ENCODE results near the gene ZSCAN18.

Gene ZSCAN18

DNA sequence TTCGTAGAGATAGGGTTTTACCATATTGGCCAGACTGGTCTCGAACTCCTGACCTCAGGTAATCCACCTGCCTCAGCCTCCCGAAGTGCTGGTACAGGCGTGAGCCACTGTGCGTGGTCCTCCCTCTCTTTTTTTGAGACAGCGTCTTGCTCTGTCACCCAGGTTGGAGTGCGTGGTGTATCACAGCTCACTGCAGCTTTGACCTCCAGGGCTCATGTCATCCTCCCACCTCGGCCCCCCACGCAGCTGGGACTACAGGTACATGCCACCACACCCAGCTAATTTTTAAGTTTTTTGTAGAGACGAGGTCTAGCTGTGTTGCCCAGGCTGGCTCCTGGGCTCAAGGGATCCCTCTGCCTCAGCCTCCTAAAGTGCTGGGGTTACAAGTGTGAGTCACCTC is 18.2 kb downstream of the ZSCAN18 start:
- peaks cover 22% of the 10 kb centered on the region for H3K9me3 Mint-ChIP-seq
- H3K4me3 Mint-ChIP-seq, result no peak overlapping the region
- H3K36me3 Mint-ChIP-seq (ENCODE audit: insufficient read depth), result no peaks in the 10 kb centered on the region
- DNase-seq (ENCODE audit: low spot score in 2 of 2) (no peak), ATAC-seq (replicated peaks; ENCODE audit: extremely low read depth, poor library complexity, severe bottlenecking) (no peak)
- no peaks in the 10 kb centered on the region for H3K4me1 Mint-ChIP-seq
- H3K27me3 Mint-ChIP-seq, result no peaks in the 10 kb centered on the region
- no peak overlapping the region for H3K27ac Mint-ChIP-seq (ENCODE audit: low read depth)

DNA sequence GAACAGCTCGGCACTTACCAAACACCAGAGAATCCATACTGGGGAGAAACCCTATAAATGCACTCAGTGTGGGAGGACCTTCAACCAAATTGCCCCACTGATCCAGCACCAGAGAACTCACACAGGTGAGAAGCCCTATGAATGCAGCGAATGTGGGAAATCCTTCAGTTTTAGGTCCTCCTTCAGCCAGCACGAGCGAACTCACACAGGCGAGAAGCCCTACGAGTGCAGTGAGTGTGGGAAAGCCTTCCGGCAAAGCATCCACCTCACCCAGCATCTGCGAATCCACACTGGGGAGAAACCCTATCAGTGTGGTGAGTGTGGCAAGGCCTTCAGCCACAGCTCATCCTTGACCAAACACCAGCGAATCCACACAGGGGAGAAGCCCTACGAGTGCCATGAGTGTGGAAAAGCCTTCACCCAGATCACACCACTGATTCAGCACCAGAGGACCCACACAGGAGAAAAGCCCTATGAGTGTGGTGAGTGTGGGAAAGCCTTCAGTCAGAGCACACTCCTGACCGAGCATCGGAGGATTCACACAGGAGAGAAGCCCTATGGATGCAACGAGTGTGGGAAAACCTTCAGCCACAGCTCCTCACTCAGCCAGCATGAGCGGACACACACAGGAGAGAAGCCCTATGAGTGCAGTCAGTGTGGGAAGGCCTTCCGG is 30.7 kb downstream of the ZSCAN18 start:
- DNase-seq (ENCODE audit: low spot score in 2 of 2), result no peak
- Mint-ChIP-seq H3K36me3 (ENCODE audit: insufficient read depth) (peaks cover 7% of the 10 kb centered on the region), H3K27ac (ENCODE audit: low read depth) (no peak overlapping the region), H3K27me3 (no peaks in the 10 kb centered on the region), H3K4me3 (no peak overlapping the region), H3K4me1 (no peaks in the 10 kb centered on the region), H3K9me3 (peaks cover 43% of the 10 kb centered on the region)
- ATAC-seq (replicated peaks; ENCODE audit: extremely low read depth, poor library complexity, severe bottlenecking), result no peak

DNA sequence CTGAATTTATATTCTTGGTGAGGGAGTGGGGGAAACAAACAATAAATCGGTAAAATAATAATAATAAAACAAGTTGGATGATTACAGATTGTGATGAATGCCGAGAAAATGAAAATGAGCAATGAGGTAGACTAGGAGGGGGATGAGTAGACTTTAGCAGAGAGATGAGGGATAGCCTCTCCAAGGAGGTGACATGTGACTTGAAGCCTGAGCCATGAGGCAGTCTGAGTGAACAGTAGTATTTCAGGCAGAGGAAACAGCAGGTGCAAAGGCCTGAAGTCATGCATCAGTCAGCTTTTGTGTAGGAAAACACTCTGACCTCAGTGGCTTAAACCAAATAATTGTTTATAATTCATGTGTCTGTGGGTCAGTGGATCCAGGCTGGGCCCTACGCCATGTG is 34.3 kb downstream of the ZSCAN18 start:
- H3K4me1 Mint-ChIP-seq, result no peaks in the 10 kb centered on the region
- DNase-seq (ENCODE audit: low spot score in 2 of 2) (no peak), ATAC-seq (replicated peaks; ENCODE audit: extremely low read depth, poor library complexity, severe bottlenecking) (no peak)
- H3K4me3 Mint-ChIP-seq, result no peak overlapping the region
- H3K27ac Mint-ChIP-seq (ENCODE audit: low read depth), result no peak overlapping the region
- peaks cover 5% of the 10 kb centered on the region for H3K36me3 Mint-ChIP-seq (ENCODE audit: insufficient read depth)
- H3K9me3 Mint-ChIP-seq, result peaks cover 36% of the 10 kb centered on the region
- no peaks in the 10 kb centered on the region for H3K27me3 Mint-ChIP-seq

DNA sequence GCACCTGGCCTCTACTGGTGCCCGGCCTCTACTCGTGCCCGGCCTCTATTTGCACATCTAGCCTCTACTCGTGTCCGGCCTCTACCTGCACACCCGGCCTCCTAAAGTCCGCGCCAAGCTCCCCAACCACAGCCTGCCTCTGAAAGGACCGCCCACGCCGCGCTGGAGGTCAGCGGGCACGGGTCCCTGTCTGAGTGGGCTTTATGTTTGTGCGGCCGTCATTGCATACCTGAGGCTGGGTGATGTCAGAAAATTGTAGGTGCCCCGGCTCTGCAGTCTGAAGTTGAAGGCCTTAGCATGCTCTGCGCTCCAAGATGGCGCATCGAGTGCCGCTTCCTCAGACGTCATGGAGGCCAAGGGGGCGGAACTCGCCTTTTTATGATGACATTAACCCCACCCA is 37.8 kb downstream of the ZSCAN18 start:
- no peak for ATAC-seq (replicated peaks; ENCODE audit: extremely low read depth, poor library complexity, severe bottlenecking)
- H3K9me3 Mint-ChIP-seq, result peaks cover 16% of the 10 kb centered on the region
- no peaks in the 10 kb centered on the region for H3K4me1 Mint-ChIP-seq
- H3K4me3 Mint-ChIP-seq, result no peak overlapping the region
- H3K27ac Mint-ChIP-seq (ENCODE audit: low read depth), result no peak overlapping the region
- DNase-seq (ENCODE audit: low spot score in 2 of 2), result no peak
- peaks cover 3% of the 10 kb centered on the region for H3K36me3 Mint-ChIP-seq (ENCODE audit: insufficient read depth)
- H3K27me3 Mint-ChIP-seq, result peaks cover 15% of the 10 kb centered on the region

DNA sequence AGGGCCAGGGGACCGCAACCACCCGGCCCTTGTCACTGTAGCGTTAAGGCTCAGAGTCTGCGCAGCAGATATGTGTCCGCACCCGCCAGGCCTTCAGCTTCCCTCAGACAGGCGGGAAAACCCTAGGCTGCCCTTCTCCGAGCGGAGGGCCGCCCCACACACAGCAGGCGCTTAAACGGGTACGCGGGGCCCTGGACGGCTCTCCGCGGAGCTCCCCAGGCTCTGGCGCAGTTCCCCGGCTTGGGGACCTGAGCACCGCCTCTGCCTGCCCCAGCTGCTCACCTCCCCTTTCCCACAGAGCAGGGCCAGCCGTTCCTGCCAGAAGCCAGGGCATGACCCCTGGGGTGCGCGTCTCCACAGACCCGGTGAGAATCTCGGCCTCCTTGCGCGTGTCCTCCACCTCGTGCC is 38.4 kb downstream of the ZSCAN18 start:
- H3K36me3 Mint-ChIP-seq (ENCODE audit: insufficient read depth), result peaks cover 4% of the 10 kb centered on the region
- ATAC-seq (replicated peaks; ENCODE audit: extremely low read depth, poor library complexity, severe bottlenecking) (no peak), DNase-seq (ENCODE audit: low spot score in 2 of 2) (no peak)
- H3K27me3 Mint-ChIP-seq, result peaks cover 21% of the 10 kb centered on the region
- peaks cover 16% of the 10 kb centered on the region for H3K9me3 Mint-ChIP-seq
- H3K4me3 Mint-ChIP-seq, result no peak overlapping the region
- no peak overlapping the region for H3K27ac Mint-ChIP-seq (ENCODE audit: low read depth)
- no peaks in the 10 kb centered on the region for H3K4me1 Mint-ChIP-seq

DNA sequence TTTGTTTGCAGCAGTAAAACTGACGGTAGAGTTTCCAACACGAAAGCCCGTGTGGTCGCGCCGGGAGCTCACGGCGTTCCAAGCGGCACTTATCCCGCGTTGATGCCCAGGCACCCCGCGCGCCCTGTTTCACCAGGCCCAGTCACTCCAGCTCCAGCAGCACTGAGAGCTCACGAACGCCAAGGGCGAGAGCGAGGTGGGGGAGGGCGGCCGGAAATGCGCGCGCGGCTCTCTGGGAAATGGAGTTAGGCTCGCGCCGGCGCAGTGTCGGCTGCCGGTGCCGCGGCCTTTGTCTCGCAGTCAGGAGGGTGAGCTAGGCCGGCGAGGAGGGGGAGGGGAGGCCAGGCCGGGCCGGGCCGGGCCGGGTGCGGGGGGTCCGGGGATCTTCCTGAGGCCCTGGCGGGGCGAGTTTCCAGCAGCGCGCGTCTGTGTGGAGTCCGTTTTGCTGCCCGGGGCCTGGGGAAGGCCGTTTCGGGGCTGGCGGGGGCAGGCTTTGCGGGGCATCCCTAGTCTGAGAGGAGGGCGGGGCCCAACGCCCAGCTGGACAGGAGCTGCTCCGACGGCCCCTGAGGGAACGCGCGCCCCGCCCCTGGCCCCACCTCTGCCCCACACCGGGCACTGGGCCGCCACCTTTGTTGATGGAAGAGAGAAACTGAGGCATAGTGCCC is 38.9 kb downstream of the ZSCAN18 start, which contains the start of gene ZNF135:
Gene ZNF135, plus strand, starts transcription at position 280 of the 668 bp plus-strand sequence. CDS start 721 bp downstream, outside the sequence.
- ATAC-seq (replicated peaks; ENCODE audit: extremely low read depth, poor library complexity, severe bottlenecking) (no peak), DNase-seq (ENCODE audit: low spot score in 2 of 2) (no peak)
- Mint-ChIP-seq H3K4me3 (peak within 1 kb of the TSS; percentile 54), H3K27ac (ENCODE audit: low read depth) (no peak within 1 kb of the TSS), H3K9me3 (peaks cover 16% of the 10 kb centered on the region), H3K36me3 (ENCODE audit: insufficient read depth) (peaks cover 4% of the 10 kb centered on the region), H3K27me3 (peaks cover 22% of the 10 kb centered on the region), H3K4me1 (no peaks in the 10 kb centered on the region)

DNA sequence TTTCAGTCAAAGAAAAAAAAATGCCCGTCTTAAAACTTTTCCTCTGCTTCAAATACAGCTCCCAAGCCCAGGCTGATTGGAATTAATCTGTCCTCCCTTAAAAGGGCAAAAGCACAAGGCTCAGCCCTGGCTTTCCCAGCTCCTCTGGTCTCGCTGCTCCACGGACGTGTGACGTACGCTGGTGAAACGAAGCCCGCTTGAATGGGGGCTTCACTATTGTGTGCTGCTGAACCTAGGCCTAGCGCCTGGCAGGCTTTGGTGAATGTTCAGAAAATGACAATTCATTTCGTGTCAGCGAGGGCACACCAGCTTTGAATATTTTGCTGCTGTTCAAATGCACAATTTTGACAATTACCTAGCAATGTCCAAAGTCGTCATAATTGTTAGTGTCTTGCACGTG is 39.6 kb downstream of the ZSCAN18 start:
- ATAC-seq (replicated peaks; ENCODE audit: extremely low read depth, poor library complexity, severe bottlenecking) (no peak), DNase-seq (ENCODE audit: low spot score in 2 of 2) (no peak)
- Mint-ChIP-seq H3K4me3 (peak overlapping the region; percentile 54), H3K4me1 (no peaks in the 10 kb centered on the region), H3K9me3 (peaks cover 12% of the 10 kb centered on the region), H3K36me3 (ENCODE audit: insufficient read depth) (peaks cover 4% of the 10 kb centered on the region), H3K27me3 (peaks cover 22% of the 10 kb centered on the region), H3K27ac (ENCODE audit: low read depth) (no peak overlapping the region)

DNA sequence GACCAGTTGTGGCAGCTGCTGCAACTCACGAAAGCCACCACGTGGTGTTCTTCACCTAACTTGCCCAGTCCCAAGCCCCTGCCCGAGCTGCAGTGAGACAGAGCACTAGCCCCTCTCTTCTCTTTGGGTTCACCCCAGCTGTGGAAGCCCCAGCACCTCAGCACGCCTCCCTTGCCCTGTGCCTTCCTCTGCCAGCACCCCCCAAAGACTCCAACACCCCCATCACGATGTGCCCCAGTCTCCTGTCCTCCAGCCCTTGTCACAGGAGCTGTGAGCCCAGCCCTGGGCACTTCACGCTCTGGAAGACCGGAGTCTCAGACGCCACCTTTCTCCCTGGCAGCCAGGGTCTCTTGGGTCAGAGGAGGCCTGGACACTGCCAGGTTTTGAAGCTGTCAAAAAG is 41.2 kb downstream of the ZSCAN18 start:
- H3K27me3 Mint-ChIP-seq, result peaks cover 22% of the 10 kb centered on the region
- no peak for DNase-seq (ENCODE audit: low spot score in 2 of 2)
- H3K36me3 Mint-ChIP-seq (ENCODE audit: insufficient read depth), result peaks cover 4% of the 10 kb centered on the region
- H3K27ac Mint-ChIP-seq (ENCODE audit: low read depth), result no peak overlapping the region
- no peak for ATAC-seq (replicated peaks; ENCODE audit: extremely low read depth, poor library complexity, severe bottlenecking)
- H3K4me3 Mint-ChIP-seq, result no peak overlapping the region
- H3K9me3 Mint-ChIP-seq, result peaks cover 11% of the 10 kb centered on the region
- no peaks in the 10 kb centered on the region for H3K4me1 Mint-ChIP-seq

DNA sequence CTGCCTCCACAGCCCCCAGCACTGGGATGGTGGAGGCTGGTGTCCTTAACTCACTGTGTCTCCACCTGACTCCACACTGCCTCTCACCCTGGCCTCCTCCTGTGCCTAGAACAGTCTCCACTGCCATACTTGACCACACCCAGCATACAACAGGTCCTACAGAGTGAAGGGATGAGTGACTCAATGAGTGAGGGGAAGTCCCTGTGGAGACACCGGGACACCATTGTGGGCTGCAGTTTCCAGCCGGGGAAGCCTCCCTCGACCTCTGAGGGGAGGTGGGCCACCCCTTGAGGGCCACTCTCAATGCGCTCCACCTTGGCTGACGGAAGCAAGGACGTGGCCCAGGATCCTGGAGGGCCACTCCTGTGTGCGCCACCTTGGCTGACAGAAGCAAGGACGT is 41.8 kb downstream of the ZSCAN18 start:
- Mint-ChIP-seq H3K27me3 (peaks cover 22% of the 10 kb centered on the region), H3K36me3 (ENCODE audit: insufficient read depth) (peaks cover 4% of the 10 kb centered on the region), H3K4me1 (no peaks in the 10 kb centered on the region), H3K4me3 (no peak overlapping the region), H3K9me3 (peaks cover 11% of the 10 kb centered on the region), H3K27ac (ENCODE audit: low read depth) (no peak overlapping the region)
- ATAC-seq (replicated peaks; ENCODE audit: extremely low read depth, poor library complexity, severe bottlenecking) (no peak), DNase-seq (ENCODE audit: low spot score in 2 of 2) (no peak)

DNA sequence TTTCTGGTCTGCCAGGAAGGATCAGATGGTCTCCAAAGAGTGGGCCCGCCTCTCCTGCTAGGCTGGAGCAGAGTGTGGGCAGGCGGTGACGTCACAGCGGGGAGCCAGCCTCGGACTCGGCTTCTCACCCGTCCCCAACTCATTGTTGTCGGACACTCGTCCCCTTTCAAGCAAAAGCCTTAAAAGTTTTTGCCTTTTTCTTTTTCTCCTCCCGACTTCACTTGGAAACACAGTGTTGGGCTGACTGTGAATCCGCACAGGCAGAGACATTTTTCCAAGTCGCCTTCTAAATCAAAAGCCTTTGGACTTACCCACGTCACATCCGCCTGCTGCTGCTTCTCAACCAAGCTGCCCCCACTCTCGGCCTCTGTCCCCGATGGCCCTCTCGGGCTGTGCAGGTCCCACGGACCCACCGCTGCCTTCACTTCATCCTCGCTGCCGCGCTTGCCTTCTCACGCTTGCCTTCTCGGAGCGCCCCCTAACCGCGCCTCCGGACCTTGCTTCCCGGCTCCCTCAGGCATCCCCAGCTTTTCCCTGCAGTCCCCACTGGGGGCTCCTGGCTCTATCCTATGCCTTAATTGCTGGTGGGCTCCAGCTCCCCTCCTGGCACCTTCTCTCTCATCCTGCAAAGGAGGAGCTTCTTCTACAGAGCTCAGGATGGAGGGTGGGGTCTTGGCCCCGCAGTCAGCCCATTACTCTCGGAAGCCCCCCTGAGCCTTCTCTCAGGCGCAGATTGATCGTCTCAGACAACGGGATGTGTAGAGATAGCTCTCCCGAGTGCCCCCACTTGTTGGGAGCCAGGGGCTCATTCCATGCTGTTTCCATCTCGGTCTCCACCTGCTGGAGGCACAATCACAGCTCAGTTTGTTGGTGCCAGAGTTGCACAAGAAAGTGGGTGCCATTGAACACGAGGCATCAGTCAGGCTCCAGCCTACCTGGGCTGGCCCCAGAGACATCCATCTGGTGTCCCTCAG is 42.8 kb downstream of the ZSCAN18 start:
- Mint-ChIP-seq H3K9me3 (peaks cover 19% of the 10 kb centered on the region), H3K27me3 (peaks cover 22% of the 10 kb centered on the region), H3K36me3 (ENCODE audit: insufficient read depth) (peaks cover 4% of the 10 kb centered on the region), H3K4me1 (no peaks in the 10 kb centered on the region), H3K4me3 (no peak overlapping the region), H3K27ac (ENCODE audit: low read depth) (no peak overlapping the region)
- DNase-seq (ENCODE audit: low spot score in 2 of 2), result no peak
- no peak for ATAC-seq (replicated peaks; ENCODE audit: extremely low read depth, poor library complexity, severe bottlenecking)

DNA sequence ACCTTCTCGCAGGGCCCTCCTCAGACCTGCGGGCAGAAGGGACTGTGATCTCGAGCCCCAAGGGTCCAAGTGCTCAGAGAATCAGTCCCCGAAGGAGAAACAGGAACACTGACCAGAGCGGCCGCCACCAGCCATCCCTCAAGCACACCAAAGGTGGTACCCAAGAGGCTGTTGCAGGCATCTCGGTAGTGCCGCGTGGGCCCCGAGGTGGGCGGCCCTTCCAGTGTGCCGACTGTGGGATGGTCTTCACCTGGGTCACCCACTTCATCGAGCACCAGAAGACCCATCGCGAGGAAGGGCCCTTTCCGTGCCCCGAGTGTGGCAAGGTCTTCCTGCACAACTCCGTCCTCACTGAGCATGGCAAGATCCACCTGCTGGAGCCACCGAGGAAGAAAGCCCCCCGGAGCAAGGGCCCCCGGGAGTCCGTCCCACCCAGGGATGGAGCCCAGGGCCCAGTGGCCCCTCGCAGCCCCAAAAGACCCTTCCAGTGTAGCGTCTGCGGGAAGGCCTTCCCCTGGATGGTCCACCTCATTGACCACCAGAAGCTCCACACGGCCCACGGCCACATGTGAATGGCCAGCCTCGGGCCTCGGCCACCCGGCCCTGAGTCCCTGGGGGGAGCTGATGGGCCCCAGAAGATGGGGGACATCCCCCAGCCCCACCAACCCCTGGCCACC is 44.4 kb downstream of the ZSCAN18 start:
- no peak for ATAC-seq (replicated peaks; ENCODE audit: extremely low read depth, poor library complexity, severe bottlenecking)

DNA sequence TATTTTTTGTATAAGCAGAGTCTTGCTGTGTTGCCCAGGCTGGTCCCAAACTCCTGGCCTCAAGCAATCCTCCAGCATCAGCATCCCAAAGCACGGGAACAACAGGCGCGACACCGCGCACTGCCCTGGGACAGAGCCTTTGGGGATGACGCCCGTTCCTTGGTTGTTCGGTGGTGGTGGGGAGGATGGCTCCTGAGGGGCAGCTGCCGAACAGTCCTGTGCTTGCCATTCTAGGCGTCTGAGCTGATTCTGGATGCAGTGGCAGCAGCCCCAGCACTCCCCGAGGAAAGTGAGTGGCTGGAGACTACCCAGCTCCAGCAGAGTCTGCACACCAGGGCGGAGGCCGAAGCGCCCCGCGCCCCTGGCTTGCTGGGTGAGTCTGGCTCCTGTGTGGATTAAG is 45.8 kb downstream of the ZSCAN18 start:
- Mint-ChIP-seq H3K4me3 (no peak overlapping the region), H3K9me3 (peaks cover 25% of the 10 kb centered on the region), H3K27ac (ENCODE audit: low read depth) (no peak overlapping the region), H3K36me3 (ENCODE audit: insufficient read depth) (peaks cover 4% of the 10 kb centered on the region), H3K27me3 (peaks cover 22% of the 10 kb centered on the region), H3K4me1 (no peaks in the 10 kb centered on the region)
- no peak for DNase-seq (ENCODE audit: low spot score in 2 of 2)
- no peak for ATAC-seq (replicated peaks; ENCODE audit: extremely low read depth, poor library complexity, severe bottlenecking)

More for the DNA sequence above, 44.4 kb downstream of the ZSCAN18 start:
- Mint-ChIP-seq H3K4me3 (no peak overlapping the region), H3K27ac (ENCODE audit: low read depth) (no peak overlapping the region), H3K27me3 (peaks cover 22% of the 10 kb centered on the region), H3K36me3 (ENCODE audit: insufficient read depth) (peaks cover 4% of the 10 kb centered on the region), H3K9me3 (peaks cover 25% of the 10 kb centered on the region), H3K4me1 (no peaks in the 10 kb centered on the region)
- no peak for DNase-seq (ENCODE audit: low spot score in 2 of 2)
